Astrocyte (in vitro differentiated cells and primary cell): ENCODE measurements around the gene TMEM107. TPM values are rescaled to one million over a fixed set of nuclear protein-coding genes. Genes with fewer than 3 reads are reported as not detected.

Experiments used
- DNase-seq: peaks from one replicate; pipeline ENCODE4 v3.0.0-alpha.2; 2010; ENCODE audit warnings: low read depth
- FAIRE-seq: peaks from 2 replicates; lab custom pipeline; 2011; peaks lifted over from hg19 to GRCh38; lab: Jason Lieb, UNC
- H2AFZ ChIP-seq: 2 replicates; pipeline ENCODE4 v1.6.0; 2012; ENCODE audit warnings: low read depth, low read length, inconsistent platforms
- H3K27ac ChIP-seq: 2 replicates; pipeline ENCODE4 v1.5.1; 2011; ENCODE audit warnings: low read depth, low read length, inconsistent platforms
- H3K27me3 ChIP-seq: 2 replicates; pipeline ENCODE4 v1.6.0; 2011; ENCODE audit warnings: low read length, inconsistent platforms; ENCODE audit not compliant: insufficient read depth
- H3K36me3 ChIP-seq: 2 replicates; pipeline ENCODE4 v1.5.1; 2011; ENCODE audit warnings: low read length, inconsistent platforms; ENCODE audit not compliant: insufficient read depth
- H3K4me1 ChIP-seq: 2 replicates; pipeline ENCODE4 v1.5.1; 2011; ENCODE audit warnings: low read length, inconsistent platforms; ENCODE audit not compliant: insufficient read depth
- H3K4me2 ChIP-seq: 2 replicates; pipeline ENCODE4 v1.6.0; 2012; ENCODE audit warnings: low read length, inconsistent platforms
- H3K4me3 ChIP-seq: 2 replicates; pipeline ENCODE4 v1.5.1; 2011; ENCODE audit warnings: low read depth, mild to moderate bottlenecking, low read length, inconsistent platforms; ENCODE audit not compliant: insufficient read depth
- H3K79me2 ChIP-seq: 2 replicates; pipeline ENCODE4 v1.6.0; 2012; ENCODE audit warnings: mild to moderate bottlenecking, low read length, inconsistent platforms; ENCODE audit not compliant: insufficient read depth
- H3K9ac ChIP-seq: 2 replicates; pipeline ENCODE4 v1.6.0; 2012; ENCODE audit warnings: mild to moderate bottlenecking, low read length, inconsistent platforms
- H3K9me3 ChIP-seq: 2 replicates; pipeline ENCODE4 v1.5.1; 2012; ENCODE audit warnings: low read depth, mild to moderate bottlenecking, low read length, inconsistent platforms; ENCODE audit not compliant: insufficient read depth
- H4K20me1 ChIP-seq: 2 replicates; pipeline ENCODE4 v1.6.0; 2012; ENCODE audit warnings: low read length, inconsistent platforms; ENCODE audit not compliant: insufficient read depth
- H3K27ac Mint-ChIP-seq: one replicate; pipeline ENCODE4 v1.8.0; 2021; ENCODE audit warnings: mild to moderate bottlenecking, mixed read lengths; ENCODE audit not compliant: unreplicated experiment
- H3K27me3 Mint-ChIP-seq: one replicate; pipeline ENCODE4 v1.8.0; 2021; ENCODE audit warnings: low read depth, mixed read lengths; ENCODE audit not compliant: unreplicated experiment
- H3K36me3 Mint-ChIP-seq: one replicate; pipeline ENCODE4 v1.8.0; 2021; ENCODE audit warnings: low read depth, mixed read lengths; ENCODE audit not compliant: unreplicated experiment
- H3K4me1 Mint-ChIP-seq: one replicate; pipeline ENCODE4 v1.8.0; 2021; ENCODE audit warnings: low read depth, mixed read lengths; ENCODE audit not compliant: unreplicated experiment
- H3K4me3 Mint-ChIP-seq: one replicate; pipeline ENCODE4 v1.8.0; 2021; ENCODE audit warnings: mild to moderate bottlenecking, moderate library complexity, mixed read lengths; ENCODE audit not compliant: unreplicated experiment
- H3K9me3 Mint-ChIP-seq: one replicate; pipeline ENCODE4 v1.8.0; 2021; ENCODE audit warnings: mild to moderate bottlenecking, mixed read lengths; ENCODE audit not compliant: unreplicated experiment
- CTCF ChIP-seq: IDR thresholded peaks from 2 replicates; pipeline ENCODE4 v1.5.1; 2011; ENCODE audit warnings: low read depth, mild to moderate bottlenecking, inconsistent platforms, low read length, moderate library complexity; ENCODE audit not compliant: insufficient read depth
- EZH2 ChIP-seq: IDR thresholded peaks from 2 replicates; pipeline ENCODE4 v1.6.1; 2012; ENCODE audit warnings: mild to moderate bottlenecking, low read length, inconsistent platforms; ENCODE audit not compliant: insufficient read depth
- total RNA-seq: library from RNA; stranded (reverse); gene quantifications from 2 replicates; pipeline ENCODE4 v1.2.1, GENCODE V29; 2021

Gene TMEM107
- total RNA-seq, 1 donor from 2014 or later: 9.4 TPM

- Histone ChIP-seq H3K36me3 (peaks cover 3% of the 10 kb centered on the region), H2AFZ (no peak overlapping the region), H3K4me3 (no peak overlapping the region), H4K20me1 (peaks cover 4% of the 10 kb centered on the region), H3K9ac (no peak overlapping the region), H3K4me1 (no peaks in the 10 kb centered on the region), H3K79me2 (no peaks in the 10 kb centered on the region), H3K9me3 (no peaks in the 10 kb centered on the region), H3K4me2 (no peak overlapping the region), H3K27ac (no peak overlapping the region), H3K27me3 (no peaks in the 10 kb centered on the region)
- Mint-ChIP-seq H3K9me3 (peaks cover 2% of the 10 kb centered on the region), H3K27me3 (no peaks in the 10 kb centered on the region), H3K4me1 (no peaks in the 10 kb centered on the region), H3K4me3 (no peak overlapping the region), H3K27ac (no peak overlapping the region), H3K36me3 (peaks cover 39% of the 10 kb centered on the region)
- DNase-seq (no peak), FAIRE-seq (no peak)
- no peak for TF ChIP-seq EZH2
- no peak for TF ChIP-seq CTCF
These were observed 31.6 kb downstream of the TMEM107 start for GRCh38 chr17:8144401-8145231.

GRCh38 chr17:8143581-8144400 is 32.4 kb downstream of the TMEM107 start:
- Histone ChIP-seq H2AFZ (no peak overlapping the region), H3K79me2 (no peaks in the 10 kb centered on the region), H3K27me3 (no peaks in the 10 kb centered on the region), H4K20me1 (peaks cover 4% of the 10 kb centered on the region), H3K9ac (no peak overlapping the region), H3K27ac (no peak overlapping the region), H3K4me2 (no peak overlapping the region), H3K9me3 (no peaks in the 10 kb centered on the region), H3K4me1 (peaks cover 6% of the 10 kb centered on the region), H3K36me3 (peaks cover 3% of the 10 kb centered on the region), H3K4me3 (no peak overlapping the region)
- FAIRE-seq (no peak), DNase-seq (no peak)
- Mint-ChIP-seq H3K9me3 (peaks cover 2% of the 10 kb centered on the region), H3K27ac (no peak overlapping the region), H3K27me3 (no peaks in the 10 kb centered on the region), H3K4me3 (no peak overlapping the region), H3K36me3 (peaks cover 39% of the 10 kb centered on the region), H3K4me1 (no peaks in the 10 kb centered on the region)
- TF ChIP-seq EZH2 (no peak), CTCF (no peak)
